Measurements from ENCODE around the gene APC. TPM values are rescaled to one million over a fixed set of nuclear protein-coding genes. Genes with fewer than 3 reads are reported as not detected.
A peak's percentile ranks its signal among the peaks of the same experiment; 100 is the strongest.

The APC gene
- total and polyA plus RNA-seq, 8 donors, result 2.0 to 175 (median 30.5) TPM

DNA sequence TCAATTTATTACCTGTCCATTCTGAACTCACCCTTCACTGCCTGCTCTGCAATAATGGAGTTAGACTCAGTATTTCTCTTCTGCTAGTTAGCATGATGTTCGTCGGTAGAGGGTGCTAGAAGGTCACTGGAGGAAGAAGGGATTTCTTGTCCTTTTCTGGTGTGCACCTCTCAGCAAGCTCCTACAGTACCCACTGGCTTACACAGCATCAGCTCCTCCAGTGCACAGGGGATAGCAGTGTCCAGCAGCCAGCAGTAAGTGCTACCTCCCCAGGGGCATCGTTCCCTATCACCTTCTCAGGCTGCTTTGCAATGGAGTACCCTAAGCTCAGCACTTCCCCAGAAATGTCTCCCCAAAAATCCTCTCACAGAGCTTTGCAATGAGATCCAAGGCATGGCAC, 45.9 kb upstream of the APC start:
- no peak for TF ChIP-seq POLR2AphosphoS5 (IDR thresholded peaks at IDR 0.05)
- TF ChIP-seq POLR2A (IDR thresholded peaks at IDR 0.05), result no peak
- TF ChIP-seq, protein P1, sequence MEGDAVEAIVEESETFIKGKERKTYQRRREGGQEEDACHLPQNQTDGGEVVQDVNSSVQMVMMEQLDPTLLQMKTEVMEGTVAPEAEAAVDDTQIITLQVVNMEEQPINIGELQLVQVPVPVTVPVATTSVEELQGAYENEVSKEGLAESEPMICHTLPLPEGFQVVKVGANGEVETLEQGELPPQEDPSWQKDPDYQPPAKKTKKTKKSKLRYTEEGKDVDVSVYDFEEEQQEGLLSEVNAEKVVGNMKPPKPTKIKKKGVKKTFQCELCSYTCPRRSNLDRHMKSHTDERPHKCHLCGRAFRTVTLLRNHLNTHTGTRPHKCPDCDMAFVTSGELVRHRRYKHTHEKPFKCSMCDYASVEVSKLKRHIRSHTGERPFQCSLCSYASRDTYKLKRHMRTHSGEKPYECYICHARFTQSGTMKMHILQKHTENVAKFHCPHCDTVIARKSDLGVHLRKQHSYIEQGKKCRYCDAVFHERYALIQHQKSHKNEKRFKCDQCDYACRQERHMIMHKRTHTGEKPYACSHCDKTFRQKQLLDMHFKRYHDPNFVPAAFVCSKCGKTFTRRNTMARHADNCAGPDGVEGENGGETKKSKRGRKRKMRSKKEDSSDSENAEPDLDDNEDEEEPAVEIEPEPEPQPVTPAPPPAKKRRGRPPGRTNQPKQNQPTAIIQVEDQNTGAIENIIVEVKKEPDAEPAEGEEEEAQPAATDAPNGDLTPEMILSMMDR (IDR thresholded peaks at IDR 0.05), result no peak
- no peak for TF ChIP-seq EP300 (IDR thresholded peaks at IDR 0.05)
- H3K9me3 ChIP-seq, result no peaks in the 10 kb centered on the region
- no peak for DNase-seq
- no peaks in the 10 kb centered on the region for H3K36me3 ChIP-seq
- H3K27me3 ChIP-seq, result no peaks in the 10 kb centered on the region
- H3K4me3 ChIP-seq, result no peak overlapping the region
- intact Hi-C loops (cut with DNase I; ENCODE audit: low total_unique reads), result no loop called here
- no peak overlapping the region for H3K27ac ChIP-seq
- H3K4me1 ChIP-seq, result no peaks in the 10 kb centered on the region
- 60 to 73% (median 67%) methylated on average over 3 of the region's 3 CpGs for WGBS, 5 donors

DNA sequence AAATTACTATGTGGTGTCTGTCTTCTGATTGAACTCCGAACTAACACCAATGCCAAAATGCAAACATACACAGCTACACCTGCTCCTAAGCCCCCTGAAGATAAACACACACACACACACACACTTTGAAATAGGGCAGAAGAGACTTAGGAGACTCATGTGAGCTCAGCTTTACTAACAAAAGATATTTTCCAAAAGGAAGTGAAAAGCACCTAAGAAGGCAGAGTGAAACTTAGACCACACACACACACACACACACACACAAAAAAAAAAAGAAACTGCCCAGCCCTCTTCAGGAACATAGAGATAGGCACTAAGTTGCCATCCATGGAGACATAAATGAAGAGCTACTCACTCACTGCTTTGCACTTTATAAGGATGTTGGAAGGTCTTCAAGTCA, 45.2 kb upstream of the APC start:
- intact Hi-C loops (cut with DNase I; ENCODE audit: low total_unique reads), result no loop called here
- no peaks in the 10 kb centered on the region for H3K27me3 ChIP-seq
- no peak overlapping the region for H3K4me3 ChIP-seq
- H3K27ac ChIP-seq, result no peak overlapping the region
- TF ChIP-seq, protein P1 (IDR thresholded peaks at IDR 0.05), result no peak
- H3K4me1 ChIP-seq, result no peaks in the 10 kb centered on the region
- 58 to 85% (median 79%) methylated on average over 1 of the region's 1 CpG for WGBS, 5 donors
- no peaks in the 10 kb centered on the region for H3K9me3 ChIP-seq
- DNase-seq, result no peak
- no peaks in the 10 kb centered on the region for H3K36me3 ChIP-seq

DNA sequence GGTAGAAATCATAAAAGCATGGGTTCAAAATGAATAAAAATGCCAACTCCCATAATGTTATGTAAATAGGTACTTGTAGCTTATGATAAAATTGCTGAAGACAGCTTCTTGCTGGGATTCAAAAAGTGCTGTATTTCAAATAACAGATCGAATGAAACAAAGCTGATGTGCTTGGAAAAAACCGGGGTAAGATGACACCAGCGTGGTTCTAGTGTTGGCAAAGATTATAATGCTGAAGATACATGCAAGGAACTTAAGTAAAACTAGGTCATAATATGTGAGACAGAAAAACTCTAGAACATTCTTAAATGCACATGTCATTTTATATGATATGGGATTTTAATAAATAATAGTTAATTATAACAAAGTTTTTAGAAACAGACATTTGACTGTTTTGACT, 44.4 kb upstream of the APC start:
- no peak overlapping the region for H3K27ac ChIP-seq
- no peaks in the 10 kb centered on the region for H3K9me3 ChIP-seq
- no peaks in the 10 kb centered on the region for H3K36me3 ChIP-seq
- WGBS, 5 donors, result 87 to 92% (median 92%) methylated on average over 3 of the region's 3 CpGs
- intact Hi-C loops (cut with DNase I; ENCODE audit: low total_unique reads), result no loop called here
- no peak for DNase-seq
- H3K4me3 ChIP-seq, result no peak overlapping the region
- H3K27me3 ChIP-seq, result no peaks in the 10 kb centered on the region
- no peaks in the 10 kb centered on the region for H3K4me1 ChIP-seq
- TF ChIP-seq POLR2A (IDR thresholded peaks at IDR 0.05) (no peak), EP300 (IDR thresholded peaks at IDR 0.05) (no peak), POLR2AphosphoS5 (IDR thresholded peaks at IDR 0.05) (no peak)
- TF ChIP-seq, protein P1 (IDR thresholded peaks at IDR 0.05), result no peak

DNA sequence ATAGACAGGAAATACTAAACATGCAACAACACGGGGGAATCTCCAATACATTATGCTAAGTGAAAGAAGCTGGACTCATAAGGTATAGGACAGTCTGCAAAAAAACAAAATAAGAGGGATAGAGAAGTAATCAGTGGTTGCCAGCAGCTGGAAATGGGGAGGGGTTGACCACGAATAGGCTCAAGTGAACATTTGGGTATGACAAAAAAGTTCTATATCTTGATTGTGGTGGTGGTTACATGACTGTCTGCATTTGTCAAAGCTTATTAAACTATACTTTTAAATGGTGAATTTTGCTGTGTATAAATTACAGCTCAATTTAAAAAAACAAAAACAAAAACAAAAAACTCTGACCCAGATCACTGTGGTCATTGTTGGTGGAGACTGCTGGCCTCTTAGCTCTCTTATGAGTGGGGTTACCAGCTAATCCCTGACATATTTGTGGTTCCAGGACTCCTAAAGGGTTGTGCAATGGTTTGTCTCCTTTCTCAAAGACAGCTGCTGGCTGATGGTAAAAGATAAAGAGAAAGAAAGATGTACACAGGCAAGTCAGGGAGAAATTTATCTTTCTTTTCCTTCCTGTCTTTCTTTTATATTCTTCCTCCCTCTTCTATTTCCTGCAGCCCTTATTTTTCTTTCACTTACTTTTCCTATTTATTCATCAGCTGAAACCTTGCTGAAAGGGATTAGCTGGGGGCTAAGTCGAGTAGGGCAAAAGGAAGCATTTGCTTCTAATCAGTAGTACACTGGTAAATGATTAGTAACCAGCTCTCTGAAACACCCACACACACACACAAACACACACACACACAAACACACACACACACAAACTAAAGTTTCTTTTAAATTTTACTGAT, 42.6 kb upstream of the APC start:
- Histone ChIP-seq H3K36me3 (no peaks in the 10 kb centered on the region), H3K27me3 (no peaks in the 10 kb centered on the region), H3K27ac (no peak overlapping the region), H3K4me1 (no peaks in the 10 kb centered on the region), H3K4me3 (no peak overlapping the region), H3K9me3 (no peaks in the 10 kb centered on the region)
- intact Hi-C loops (cut with DNase I; ENCODE audit: low total_unique reads), result no loop called here
- TF ChIP-seq, protein P1 (IDR thresholded peaks at IDR 0.05), result no peak
- TF ChIP-seq POLR2AphosphoS5 (IDR thresholded peaks at IDR 0.05), result peak in 1 of 3 donors; percentile 5
- 49 to 57% (median 54%) methylated on average over 3 of the region's 3 CpGs for WGBS, 5 donors
- no peak for DNase-seq

All from stomach (tissue), 9 donors.